SW 1271 (cell line): Measurements from ENCODE around the gene ANO3.

Source experiments
- DNase-seq, 2 experiments: peaks; one replicate each; lab custom pipeline; 2025; lab: John Stamatoyannopoulos, UW

ANO3 gene

GRCh38 chr11:26708736-26709456, 377.0 kb downstream of the ANO3 start:
- no peak for DNase-seq

GRCh38 chr11:26710489-26710888, 378.6 kb downstream of the ANO3 start:
- DNase-seq = no peak

GRCh38 chr11:26712497-26712896, 380.6 kb downstream of the ANO3 start:
- no peak for DNase-seq
